ENCODE data around the gene CNIH3. TPM values are rescaled to one million over a fixed set of nuclear protein-coding genes. Genes with fewer than 3 reads are reported as not detected.

CNIH3 gene
- total RNA-seq, 1 donor from 2014 or later: 1.2 TPM

- ATAC-seq (no peak), DNase-seq (ENCODE audit: missing footprints) (no peak)
- intact Hi-C loops (cut with DNase I): no loop called here
Measured at GRCh38 chr1:224779536-224779935, 163.4 kb downstream of the CNIH3 start.

- no peak for ATAC-seq
Measured at GRCh38 chr1:224780736-224781135, 164.6 kb downstream of the CNIH3 start.

GRCh38 chr1:224781800-224782199 is 165.7 kb downstream of the CNIH3 start:
- intact Hi-C loops (cut with DNase I): no loop called here
- no peak for ATAC-seq
- no peak for DNase-seq (ENCODE audit: missing footprints)

More at GRCh38 chr1:224780736-224781135, 164.6 kb downstream of the CNIH3 start:
- intact Hi-C loops (cut with DNase I): no loop called here
- no peak for DNase-seq (ENCODE audit: missing footprints)

- intact Hi-C loops (cut with DNase I): no loop called here
- DNase-seq (ENCODE audit: missing footprints): no peak
- no peak for ATAC-seq
Measured at GRCh38 chr1:224782281-224783000, 166.3 kb downstream of the CNIH3 start.

- ATAC-seq: no peak
- intact Hi-C loops (cut with DNase I): no loop called here
- DNase-seq (ENCODE audit: missing footprints): no peak
Measured at GRCh38 chr1:224783006-224783651, 167.0 kb downstream of the CNIH3 start.

- intact Hi-C loops (cut with DNase I): no loop called here
- DNase-seq (ENCODE audit: missing footprints) (no peak), ATAC-seq (no peak)
Measured at GRCh38 chr1:224784265-224785039, 168.3 kb downstream of the CNIH3 start.

GRCh38 chr1:224785040-224785328 is 168.9 kb downstream of the CNIH3 start:
- intact Hi-C loops (cut with DNase I): no loop called here
- ATAC-seq: no peak
- DNase-seq (ENCODE audit: missing footprints): no peak

GRCh38 chr1:224785622-224786021 is 169.5 kb downstream of the CNIH3 start:
- ATAC-seq (no peak), DNase-seq (ENCODE audit: missing footprints) (no peak)
- intact Hi-C loops (cut with DNase I): no loop called here

- ATAC-seq: no peak
- no peak for DNase-seq (ENCODE audit: missing footprints)
- intact Hi-C loops (cut with DNase I): no loop called here
Measured at GRCh38 chr1:224786533-224787250, 170.6 kb downstream of the CNIH3 start.

GRCh38 chr1:224789311-224789710 is 173.2 kb downstream of the CNIH3 start:
- no peak for DNase-seq (ENCODE audit: missing footprints)
- intact Hi-C loops (cut with DNase I): no loop called here
- ATAC-seq: no peak

Other genes with a start within 250 kb of the CNIH3 start
- 55.4 TPM for gene WDR26, start 181.5 kb upstream of the CNIH3 start, total RNA-seq